Osteoblast (primary cell): ENCODE measurements around the gene BYSL. TPM values are rescaled to one million over a fixed set of nuclear protein-coding genes. Genes with fewer than 3 reads are reported as not detected.

ENCODE experiments used
- DNase-seq: peaks from one replicate; pipeline ENCODE4 v3.0.0; 2011; ENCODE audit warnings: low spot score, mixed read lengths; ENCODE audit not compliant: insufficient read length; ENCODE audit errors: missing footprints
- H2AFZ ChIP-seq: 2 replicates; pipeline ENCODE4 v1.6.0; 2011; ENCODE audit warnings: mild to moderate bottlenecking, low read length
- H3K27ac ChIP-seq: 2 replicates; pipeline ENCODE4 v1.5.1; 2011; ENCODE audit warnings: mild to moderate bottlenecking, low read depth, low read length, moderate library complexity
- H3K27me3 ChIP-seq: 2 replicates; pipeline ENCODE4 v1.6.0; 2012; ENCODE audit warnings: mild to moderate bottlenecking, control low read depth, inconsistent platforms, low read length, moderate library complexity; ENCODE audit not compliant: insufficient read depth
- H3K36me3 ChIP-seq: 2 replicates; pipeline ENCODE4 v1.5.1; 2011; ENCODE audit warnings: mild to moderate bottlenecking, low read length, control low read depth, moderate library complexity; ENCODE audit not compliant: insufficient read depth
- H3K4me1 ChIP-seq: 2 replicates; pipeline ENCODE4 v1.5.1; 2011; ENCODE audit warnings: mild to moderate bottlenecking, low read length, control low read depth, moderate library complexity; ENCODE audit not compliant: insufficient read depth
- H3K4me2 ChIP-seq: 2 replicates; pipeline ENCODE4 v1.6.0; 2011; ENCODE audit warnings: mild to moderate bottlenecking, low read length; ENCODE audit not compliant: insufficient read depth
- H3K4me3 ChIP-seq: fragments of 200-600 bp; sonication (generic); 3 replicates; pipeline ENCODE4 v1.5.1; 2012; ENCODE audit warnings: mild to moderate bottlenecking, low read length, inconsistent platforms; ENCODE audit not compliant: insufficient read depth
- H3K79me2 ChIP-seq: 2 replicates; pipeline ENCODE4 v1.6.0; 2012; ENCODE audit warnings: mild to moderate bottlenecking, low read length, control low read depth, inconsistent platforms; ENCODE audit not compliant: insufficient read depth
- H3K9me3 ChIP-seq: 2 replicates; pipeline ENCODE4 v1.5.1; 2011; ENCODE audit warnings: low read depth, low read length, control low read depth
- H4K20me1 ChIP-seq: 2 replicates; pipeline ENCODE4 v1.6.0; 2012; ENCODE audit warnings: mild to moderate bottlenecking, low read length, control low read depth; ENCODE audit not compliant: insufficient read depth
- total RNA-seq: library from RNA; depleted of rRNA; stranded (reverse); fragments of >200 nt; gene quantifications from 2 replicates; pipeline ENCODE4 v1.2.3, GENCODE V29; 2012
- TF ChIP-seq, protein P1 (sequence below): IDR thresholded peaks from 2 replicates; pipeline ENCODE4 v1.5.1; 2011; ENCODE audit warnings: mild to moderate bottlenecking, low read depth, low read length, moderate library complexity; ENCODE audit errors: extremely low read depth

BYSL gene
- total RNA-seq, 1 donor = 11.6 TPM

DNA sequence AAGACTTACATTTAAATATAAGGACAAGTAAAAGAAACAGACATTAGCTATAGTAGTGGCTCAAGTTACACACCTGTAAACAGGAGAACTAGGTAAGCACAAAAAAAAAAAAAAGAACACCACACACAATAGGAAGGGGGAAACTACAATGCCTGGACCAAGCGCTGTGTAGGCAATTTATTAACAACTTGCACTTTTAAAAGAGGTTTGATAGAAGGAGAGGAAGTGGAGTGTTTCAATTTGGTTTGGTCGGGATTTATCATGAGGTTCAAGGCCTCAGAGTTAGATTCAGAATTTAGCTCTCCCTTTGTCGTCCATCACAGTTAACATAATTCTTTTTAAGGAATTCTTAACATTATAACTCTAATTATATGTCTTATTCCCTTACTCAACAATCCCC, 25.0 kb upstream of the BYSL start:
- Histone ChIP-seq H3K4me3 (peak overlapping the region; percentile 97), H3K79me2 (peaks cover 10% of the 10 kb centered on the region), H3K4me2 (peak overlapping the region; percentile 99), H3K9me3 (no peaks in the 10 kb centered on the region), H3K36me3 (peaks cover 4% of the 10 kb centered on the region), H3K27me3 (no peaks in the 10 kb centered on the region), H3K4me1 (peaks cover 15% of the 10 kb centered on the region), H3K27ac (peak overlapping the region; percentile 92), H4K20me1 (peaks cover 11% of the 10 kb centered on the region), H2AFZ (peak overlapping the region; percentile 80)
- TF ChIP-seq, protein P1, sequence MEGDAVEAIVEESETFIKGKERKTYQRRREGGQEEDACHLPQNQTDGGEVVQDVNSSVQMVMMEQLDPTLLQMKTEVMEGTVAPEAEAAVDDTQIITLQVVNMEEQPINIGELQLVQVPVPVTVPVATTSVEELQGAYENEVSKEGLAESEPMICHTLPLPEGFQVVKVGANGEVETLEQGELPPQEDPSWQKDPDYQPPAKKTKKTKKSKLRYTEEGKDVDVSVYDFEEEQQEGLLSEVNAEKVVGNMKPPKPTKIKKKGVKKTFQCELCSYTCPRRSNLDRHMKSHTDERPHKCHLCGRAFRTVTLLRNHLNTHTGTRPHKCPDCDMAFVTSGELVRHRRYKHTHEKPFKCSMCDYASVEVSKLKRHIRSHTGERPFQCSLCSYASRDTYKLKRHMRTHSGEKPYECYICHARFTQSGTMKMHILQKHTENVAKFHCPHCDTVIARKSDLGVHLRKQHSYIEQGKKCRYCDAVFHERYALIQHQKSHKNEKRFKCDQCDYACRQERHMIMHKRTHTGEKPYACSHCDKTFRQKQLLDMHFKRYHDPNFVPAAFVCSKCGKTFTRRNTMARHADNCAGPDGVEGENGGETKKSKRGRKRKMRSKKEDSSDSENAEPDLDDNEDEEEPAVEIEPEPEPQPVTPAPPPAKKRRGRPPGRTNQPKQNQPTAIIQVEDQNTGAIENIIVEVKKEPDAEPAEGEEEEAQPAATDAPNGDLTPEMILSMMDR = no peak
- DNase-seq = no peak

DNA sequence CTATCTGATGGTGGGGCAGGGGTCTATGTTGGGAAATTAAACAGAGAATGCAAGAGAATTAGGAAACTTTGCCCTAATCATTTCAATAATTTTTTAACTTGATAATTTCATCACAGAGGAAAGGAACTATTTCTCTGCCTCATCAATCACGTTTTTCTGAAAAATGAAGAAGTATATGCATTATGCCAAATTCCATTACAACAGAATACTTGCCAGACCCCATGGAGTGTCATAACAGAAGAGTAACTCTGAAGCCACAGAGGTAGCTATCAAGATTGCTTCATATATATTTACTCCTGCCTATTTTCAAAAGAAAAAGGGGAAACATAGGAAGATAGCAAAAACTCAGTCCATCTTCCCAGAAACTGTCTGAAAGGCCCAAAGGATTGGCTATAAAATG, 20.4 kb upstream of the BYSL start:
- no peak overlapping the region for H3K4me3 ChIP-seq
- H3K27ac ChIP-seq = no peak overlapping the region
- peaks cover 25% of the 10 kb centered on the region for H3K36me3 ChIP-seq
- H2AFZ ChIP-seq = no peak overlapping the region
- no peak for DNase-seq
- no peaks in the 10 kb centered on the region for H3K27me3 ChIP-seq
- H3K79me2 ChIP-seq = no peaks in the 10 kb centered on the region
- no peaks in the 10 kb centered on the region for H4K20me1 ChIP-seq
- H3K4me1 ChIP-seq = peaks cover 11% of the 10 kb centered on the region
- TF ChIP-seq, protein P1 = no peak
- no peaks in the 10 kb centered on the region for H3K9me3 ChIP-seq
- no peak overlapping the region for H3K4me2 ChIP-seq

DNA sequence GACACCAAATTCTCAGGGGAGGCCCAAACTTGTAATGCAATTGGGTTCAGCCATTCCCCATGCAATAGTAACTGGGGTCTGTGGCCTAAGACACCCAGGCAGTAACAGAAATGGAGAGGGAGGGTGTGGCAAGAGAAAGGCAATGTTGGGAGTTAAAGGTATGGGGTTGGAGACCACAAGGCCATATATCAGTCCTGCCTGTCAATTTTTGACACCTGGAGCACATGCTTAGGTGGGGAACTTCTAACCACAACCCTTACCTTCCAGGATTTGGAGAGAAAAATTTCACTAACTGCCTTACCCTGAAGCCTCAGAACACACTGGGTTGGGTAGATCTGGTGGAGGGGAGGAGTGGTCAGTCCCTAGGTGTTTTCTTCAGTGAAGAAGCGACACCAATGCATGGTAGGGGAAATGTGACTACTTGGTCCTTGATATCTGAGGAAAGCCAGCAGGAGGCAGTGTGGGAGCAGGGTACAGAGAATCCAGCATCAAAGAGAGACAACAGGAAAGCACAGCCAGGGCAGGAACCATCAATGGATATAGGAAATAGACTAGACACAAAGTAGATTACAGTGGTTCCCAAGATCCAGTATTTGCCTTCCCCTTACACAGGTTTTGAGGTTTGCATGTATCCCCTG, 19.3 kb upstream of the BYSL start:
- H3K4me3 ChIP-seq = no peak overlapping the region
- H3K79me2 ChIP-seq = no peaks in the 10 kb centered on the region
- peaks cover 5% of the 10 kb centered on the region for H3K4me1 ChIP-seq
- H4K20me1 ChIP-seq = no peaks in the 10 kb centered on the region
- no peak for DNase-seq
- H3K36me3 ChIP-seq = peaks cover 36% of the 10 kb centered on the region
- H3K4me2 ChIP-seq = no peak overlapping the region
- H3K9me3 ChIP-seq = no peaks in the 10 kb centered on the region
- no peak overlapping the region for H2AFZ ChIP-seq
- H3K27ac ChIP-seq = no peak overlapping the region
- TF ChIP-seq, protein P1 = peak; percentile 36
- no peaks in the 10 kb centered on the region for H3K27me3 ChIP-seq

DNA sequence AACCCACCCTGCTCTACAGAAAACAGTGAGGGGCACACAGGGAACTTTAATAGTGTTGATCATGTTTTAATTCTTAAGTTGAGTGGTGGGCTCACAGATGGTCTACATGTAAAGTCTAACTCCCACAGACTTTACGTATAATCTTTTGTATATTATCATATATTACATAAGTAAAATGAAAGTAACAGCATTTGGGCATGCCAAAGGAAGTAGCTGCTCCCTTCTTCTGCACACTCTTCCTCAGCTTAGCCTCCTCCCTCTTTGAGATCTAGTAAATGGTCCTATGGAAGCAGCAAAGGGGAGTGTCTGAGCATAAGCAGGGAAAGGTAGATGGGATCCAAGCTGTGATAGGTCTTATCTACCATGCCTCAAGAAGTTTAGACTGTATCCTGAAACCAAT, 11.6 kb upstream of the BYSL start:
- Histone ChIP-seq H3K9me3 (no peaks in the 10 kb centered on the region), H3K4me3 (no peak overlapping the region), H3K27me3 (no peaks in the 10 kb centered on the region), H2AFZ (no peak overlapping the region), H4K20me1 (no peaks in the 10 kb centered on the region), H3K79me2 (peaks cover 40% of the 10 kb centered on the region), H3K4me1 (no peaks in the 10 kb centered on the region), H3K27ac (no peak overlapping the region), H3K36me3 (peaks cover 52% of the 10 kb centered on the region), H3K4me2 (no peak overlapping the region)
- TF ChIP-seq, protein P1 = no peak
- no peak for DNase-seq
